Lung (tissue), 12 donors: Measurements from ENCODE around the gene CRMP1. TPM values are rescaled to one million over a fixed set of nuclear protein-coding genes. Genes with fewer than 3 reads are reported as not detected.

Source experiments
- ATAC-seq: fragments of 200-7000 bp; cut with Tn5 transposase; one replicate; pipeline ENCODE4 v1.9.1; 2020; ENCODE audit warnings: moderate number of reproducible peaks; ENCODE audit not compliant: insufficient read depth, low FRiP score
- DNase-seq, 3 donors: peaks; one replicate each; pipeline ENCODE4 v3.0.0-alpha.2; 2013 to 2017
- H3K27ac ChIP-seq, 2 donors: one replicate each; pipeline ENCODE4 v1.5.1; 2013; ENCODE audit warnings: mild to moderate bottlenecking in 2 of 2, moderate library complexity in 2 of 2, control low read depth in 1 of 2, inconsistent platforms in 1 of 2, low read depth in 1 of 2, low read length in 1 of 2
- H3K27me3 ChIP-seq, 3 donors: one replicate each; pipeline ENCODE4 v1.5.1; 2013; ENCODE audit warnings: low read length in 2 of 3; ENCODE audit not compliant: control insufficient read depth in 3 of 3, insufficient read depth in 3 of 3
- H3K36me3 ChIP-seq, 4 donors: one replicate each; pipeline ENCODE4 v1.5.1; 2013; ENCODE audit warnings: low read length in 4 of 4, mild to moderate bottlenecking in 1 of 4, moderate library complexity in 1 of 4; ENCODE audit not compliant: control insufficient read depth in 4 of 4, insufficient read depth in 4 of 4
- H3K4me1 ChIP-seq, 5 donors: one replicate each; pipeline ENCODE4 v1.5.1; 2013; ENCODE audit warnings: low read length in 5 of 5, mild to moderate bottlenecking in 2 of 5, moderate library complexity in 1 of 5; ENCODE audit not compliant: control insufficient read depth in 5 of 5, insufficient read depth in 5 of 5
- H3K4me3 ChIP-seq: one replicate; pipeline ENCODE4 v1.5.1; 2013; ENCODE audit warnings: mild to moderate bottlenecking, control low read depth, moderate library complexity
- H3K9ac ChIP-seq, 2 donors: one replicate each; pipeline ENCODE4 v1.5.1; 2013; ENCODE audit warnings: low read length in 2 of 2, control low read depth in 1 of 2; ENCODE audit not compliant: insufficient read depth in 1 of 2
- H3K9me3 ChIP-seq, 4 donors: one replicate each; pipeline ENCODE4 v1.5.1; 2013; ENCODE audit warnings: low read length in 3 of 4, mild to moderate bottlenecking in 1 of 4, moderate library complexity in 1 of 4; ENCODE audit not compliant: control insufficient read depth in 4 of 4, insufficient read depth in 3 of 4
- CTCF ChIP-seq: IDR thresholded peaks from 2 replicates; pipeline ENCODE4 v1.5.1; 2012; ENCODE audit warnings: mild to moderate bottlenecking; ENCODE audit errors: control extremely low read depth, extremely low read depth
- WGBS, 2 donors: extraction: QIAGEN DNeasy Blood & Tissue Kit; methylation state at CpG; one replicate each; pipeline ENCODE4 v1.1.7; 2013; 5-methylcytosine and 5-hydroxymethylcytosine counted together
- polyA plus RNA-seq, 2 donors: library from polyadenylated mRNA; stranded (reverse); fragments of 200-250 nt; gene quantifications; one replicate each; pipeline ENCODE4 v1.2.1, GENCODE V29; 2013
- total RNA-seq, 2 donors: library from RNA; depleted of rRNA in 1 of 2; stranded (reverse); fragments of >200 nt in 1 of 2; gene quantifications; one replicate each; pipeline ENCODE4 v1.2.1, GENCODE V29; 2014 to 2021
- donor health status: control.
- donor health status: control.
- donor health status: Bipolar disorder and iron deficiency.
- donor health status: healthy.
- donor health status: DM: yes; HTN: yes; CAD: no.

Gene CRMP1
- total and polyA plus RNA-seq, 4 donors: 2.1 to 24.4 (median 4.6) TPM

- TF ChIP-seq CTCF: no peak
- no peaks in the 10 kb centered on the region for H3K4me1 ChIP-seq
- H3K27me3 ChIP-seq: no peaks in the 10 kb centered on the region
- DNase-seq (no peak), ATAC-seq (no peak)
- no peak overlapping the region for H3K9ac ChIP-seq
- 89 to 93% methylated on average over 3 of the region's 3 CpGs for WGBS, 2 donors
- H3K36me3 ChIP-seq: peaks cover 0 to 5% (median 2%) of the 10 kb centered on the region in 4 donors
- no peak overlapping the region for H3K27ac ChIP-seq
- H3K9me3 ChIP-seq: peaks cover 0 to 2% (median under 1%) of the 10 kb centered on the region in 4 donors
- H3K4me3 ChIP-seq: no peak overlapping the region
Measured at GRCh38 chr4:5854929-5855328, 38.0 kb downstream of the CRMP1 start.

- no peak for ATAC-seq
- no peak for TF ChIP-seq CTCF
Measured at GRCh38 chr4:5852523-5853202, 40.2 kb downstream of the CRMP1 start.

GRCh38 chr4:5851637-5852301, 41.1 kb downstream of the CRMP1 start:
- WGBS, 2 donors: 70% methylated on average over 4 of the region's 4 CpGs
- Histone ChIP-seq H3K4me3 (no peak overlapping the region), H3K27ac (no peak overlapping the region), H3K36me3 (peaks cover 0 to 6% (median 3%) of the 10 kb centered on the region in 4 donors), H3K9me3 (no peaks in the 10 kb centered on the region), H3K4me1 (no peaks in the 10 kb centered on the region), H3K27me3 (no peaks in the 10 kb centered on the region), H3K9ac (no peak overlapping the region)
- no peak for TF ChIP-seq CTCF
- no peak for ATAC-seq
- DNase-seq: no peak

More at GRCh38 chr4:5852523-5853202, 40.2 kb downstream of the CRMP1 start:
- Histone ChIP-seq H3K4me1 (no peaks in the 10 kb centered on the region), H3K4me3 (no peak overlapping the region), H3K27me3 (no peaks in the 10 kb centered on the region), H3K9me3 (no peaks in the 10 kb centered on the region), H3K27ac (no peak overlapping the region), H3K36me3 (peaks cover 0 to 12% (median 3%) of the 10 kb centered on the region in 4 donors), H3K9ac (no peak overlapping the region)
- WGBS, 2 donors: 83 to 84% methylated on average over 9 of the region's 9 CpGs
- no peak for DNase-seq
